GM23248 (cell line): Measurements from ENCODE around the gene PPP1R9B. TPM values are rescaled to one million over a fixed set of nuclear protein-coding genes. Genes with fewer than 3 reads are reported as not detected.

Source experiments
- DNase-seq: peaks from one replicate; pipeline ENCODE4 v3.0.0-alpha.2; 2015
- H2AFZ ChIP-seq: fragments of 200-600 bp; sonication (generic); 2 replicates; pipeline ENCODE4 v1.6.1; 2016; ENCODE audit warnings: antibody characterized with exemption
- H3F3A ChIP-seq: fragments of 200-600 bp; sonication (generic); 2 replicates; pipeline ENCODE4 v1.6.1; 2016; ENCODE audit warnings: mild to moderate bottlenecking, antibody characterized with exemption, mixed run types; ENCODE audit not compliant: insufficient read depth
- H3K27ac ChIP-seq: fragments of 200-600 bp; sonication (generic); 2 replicates; pipeline ENCODE4 v1.5.1; 2016; ENCODE audit warnings: mild to moderate bottlenecking
- H3K27me3 ChIP-seq: fragments of 200-600 bp; sonication (generic); replicated peaks from 2 replicates; pipeline ENCODE4 v1.6.1; 2016; ENCODE audit warnings: mild to moderate bottlenecking; ENCODE audit not compliant: insufficient read depth
- H3K36me3 ChIP-seq: fragments of 200-600 bp; sonication (generic); 2 replicates; pipeline ENCODE4 v1.6.1; 2016; ENCODE audit warnings: low read depth, mild to moderate bottlenecking
- H3K4me1 ChIP-seq: fragments of 200-600 bp; sonication (generic); 2 replicates; pipeline ENCODE4 v1.6.1; 2016; ENCODE audit warnings: mild to moderate bottlenecking; ENCODE audit not compliant: insufficient read depth
- H3K4me2 ChIP-seq: fragments of 200-600 bp; sonication (generic); one replicate; pipeline ENCODE4 v1.6.1; 2016; ENCODE audit warnings: mild to moderate bottlenecking; ENCODE audit not compliant: unreplicated experiment
- H3K4me3 ChIP-seq: fragments of 200-600 bp; sonication (generic); 2 replicates; pipeline ENCODE4 v1.5.1; 2016; ENCODE audit warnings: mild to moderate bottlenecking
- H3K79me2 ChIP-seq: fragments of 200-600 bp; sonication (generic); 2 replicates; pipeline ENCODE4 v1.6.1; 2016; ENCODE audit warnings: mild to moderate bottlenecking; ENCODE audit not compliant: insufficient read depth
- H3K9ac ChIP-seq: fragments of 200-600 bp; sonication (generic); 2 replicates; pipeline ENCODE4 v1.6.1; 2016; ENCODE audit warnings: mild to moderate bottlenecking
- H3K9me2 ChIP-seq: fragments of 200-600 bp; sonication (generic); 2 replicates; pipeline ENCODE4 v1.6.1; 2016; ENCODE audit warnings: mixed run types, mild to moderate bottlenecking, moderate library complexity; ENCODE audit not compliant: insufficient read depth
- H3K9me3 ChIP-seq: fragments of 200-600 bp; sonication (generic); one replicate; pipeline ENCODE4 v1.6.1; 2017; ENCODE audit warnings: low read depth
- H4K20me1 ChIP-seq: fragments of 200-600 bp; sonication (generic); 2 replicates; pipeline ENCODE4 v1.6.0; 2016; ENCODE audit not compliant: insufficient read depth
- EZH2 ChIP-seq: fragments of 200-600 bp; sonication (generic); IDR thresholded peaks from 2 replicates; pipeline ENCODE4 v1.6.1; 2018; ENCODE audit warnings: antibody characterized with exemption, mild to moderate bottlenecking; ENCODE audit not compliant: insufficient read depth, poor library complexity, severe bottlenecking
- EZH2phosphoT487 ChIP-seq: fragments of 200-600 bp; sonication (generic); IDR thresholded peaks from 2 replicates; pipeline ENCODE4 v1.6.1; 2018; ENCODE audit warnings: antibody characterized with exemption, moderate library complexity, mild to moderate bottlenecking, low read depth; ENCODE audit not compliant: insufficient read depth
- WGBS, 2 experiments: methylation state at CpG; one replicate each; pipeline ENCODE4 v1.1.6; 2015 to 2017; ENCODE audit warnings: low lambda C conversion rate in 2 of 2, low coverage in 1 of 2; ENCODE audit errors: missing lambda C conversion rate in 2 of 2; 5-methylcytosine and 5-hydroxymethylcytosine counted together
- in situ Hi-C: fragments of 300-500 bp; cut with MboI; formaldehyde crosslinking; loops from 2 replicates; pipeline ENCODE4 v1.15.0; 2020
- polyA plus RNA-seq: library from polyadenylated mRNA; unstranded; fragments of >200 nt; fragmentation: Nextera tagmentation; extraction: Ambion mirVana; gene quantifications from 2 replicates; pipeline ENCODE4 v1.2.1, GENCODE V29; 2016
- total RNA-seq: library from RNA; depleted of rRNA; stranded (reverse); fragments of >200 nt; shearing (Covaris generic); gene quantifications from 2 replicates; pipeline ENCODE4 v1.2.3, GENCODE V29; 2014

The PPP1R9B gene
- total and polyA plus RNA-seq, 2 experiments from 2014 or later, result 2.3 to 69.4 TPM

DNA sequence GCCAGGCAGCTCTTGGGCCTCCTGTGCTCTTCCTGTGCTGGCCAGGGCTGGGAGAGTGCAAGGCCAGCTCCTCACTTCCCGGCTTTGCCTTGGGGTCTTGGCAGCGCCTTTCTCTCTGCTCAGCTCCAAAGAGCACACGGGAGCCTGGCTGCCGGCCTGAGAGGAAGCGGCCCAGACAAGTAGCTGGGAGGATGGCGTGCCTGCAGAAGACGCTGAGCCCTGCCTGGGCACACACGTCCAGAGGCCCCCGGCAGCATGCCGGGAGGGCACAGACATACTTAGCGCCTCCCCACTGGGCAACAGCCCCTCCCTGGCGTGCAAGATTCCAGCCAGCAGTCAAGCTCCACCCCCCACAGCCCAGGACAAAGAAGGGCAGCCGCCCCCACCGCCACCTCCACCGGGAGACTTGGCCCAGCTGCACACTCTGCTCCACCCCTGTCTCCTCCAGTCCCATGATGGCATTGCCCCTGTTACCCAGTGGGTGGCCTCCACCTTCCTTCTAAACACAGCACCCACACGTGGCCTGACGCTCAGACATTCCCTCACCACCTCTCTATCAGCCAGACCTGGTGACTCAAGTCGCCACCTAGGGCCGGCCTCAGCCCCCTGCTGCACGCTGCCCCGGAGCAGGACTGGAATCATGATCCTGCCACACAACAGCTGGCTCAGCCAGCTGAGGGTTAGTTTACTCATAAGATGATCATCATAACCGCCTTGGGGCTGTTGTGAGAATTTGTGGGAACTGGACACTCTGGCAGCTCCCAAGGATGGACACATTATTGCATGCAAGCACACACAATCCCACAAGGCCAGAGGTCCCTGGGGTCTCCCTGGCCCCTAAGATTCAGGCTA is 27.7 kb upstream of the PPP1R9B start:
- DNase-seq, result peak; percentile 99
- Histone ChIP-seq H3K4me3 (no peak overlapping the region), H3K9ac (peak overlapping the region; percentile 100), H3K36me3 (no peaks in the 10 kb centered on the region), H3K79me2 (no peaks in the 10 kb centered on the region), H3K27ac (peak overlapping the region; percentile 100), H4K20me1 (no peaks in the 10 kb centered on the region), H3K27me3 (no peaks in the 10 kb centered on the region), H3K4me1 (peaks cover 49% of the 10 kb centered on the region), H3K9me2 (no peaks in the 10 kb centered on the region), H3K4me2 (peak overlapping the region; percentile 46), H2AFZ (no peak overlapping the region), H3F3A (peaks cover 73% of the 10 kb centered on the region), H3K9me3 (no peaks in the 10 kb centered on the region)
- in situ Hi-C loops, result no loop called here
- 0 to 3% methylated on average over 18 to 21 of the region's 22 CpGs for WGBS, 2 experiments
- 0 out of 2 replicates have a peak, but pooled peaks have one; percentile 19 for TF ChIP-seq EZH2phosphoT487
- no peak for TF ChIP-seq EZH2

DNA sequence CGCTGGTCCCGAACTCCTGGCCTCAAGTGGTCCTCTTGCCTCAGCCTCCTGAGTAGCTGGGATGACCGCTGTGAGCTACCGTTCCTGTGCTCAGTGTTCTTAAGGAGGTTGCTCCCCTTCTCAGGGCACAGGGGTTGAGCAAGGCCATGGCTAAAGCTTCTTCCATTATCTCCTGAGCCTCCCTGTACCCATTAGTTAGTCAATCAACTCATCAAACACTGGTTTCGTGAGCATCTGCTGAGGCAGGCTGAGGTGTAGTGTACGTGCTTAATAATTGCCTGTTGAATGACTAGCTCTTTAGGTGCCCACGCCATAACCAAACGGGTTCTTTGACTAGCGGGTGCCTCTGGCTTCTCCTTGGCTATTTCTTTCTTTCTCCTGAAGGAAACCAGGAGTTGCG is 27.0 kb upstream of the PPP1R9B start:
- H3K79me2 ChIP-seq, result no peaks in the 10 kb centered on the region
- H3K27ac ChIP-seq, result peak overlapping the region; percentile 100
- peak overlapping the region; percentile 19 for H3K4me2 ChIP-seq
- H3K9me3 ChIP-seq, result no peaks in the 10 kb centered on the region
- TF ChIP-seq EZH2phosphoT487 (no peak), EZH2 (no peak)
- H3K36me3 ChIP-seq, result no peaks in the 10 kb centered on the region
- H3K9me2 ChIP-seq, result no peaks in the 10 kb centered on the region
- no peaks in the 10 kb centered on the region for H3K27me3 ChIP-seq
- H3K4me1 ChIP-seq, result peaks cover 55% of the 10 kb centered on the region
- no peak overlapping the region for H3K4me3 ChIP-seq
- H3F3A ChIP-seq, result peaks cover 73% of the 10 kb centered on the region
- WGBS, 2 experiments, result 75 to 83% methylated on average over 10 of the region's 10 CpGs
- in situ Hi-C loops, result no loop called here
- no peak overlapping the region for H2AFZ ChIP-seq
- H3K9ac ChIP-seq, result peak overlapping the region; percentile 100
- no peaks in the 10 kb centered on the region for H4K20me1 ChIP-seq
- peak; percentile 49 for DNase-seq

DNA sequence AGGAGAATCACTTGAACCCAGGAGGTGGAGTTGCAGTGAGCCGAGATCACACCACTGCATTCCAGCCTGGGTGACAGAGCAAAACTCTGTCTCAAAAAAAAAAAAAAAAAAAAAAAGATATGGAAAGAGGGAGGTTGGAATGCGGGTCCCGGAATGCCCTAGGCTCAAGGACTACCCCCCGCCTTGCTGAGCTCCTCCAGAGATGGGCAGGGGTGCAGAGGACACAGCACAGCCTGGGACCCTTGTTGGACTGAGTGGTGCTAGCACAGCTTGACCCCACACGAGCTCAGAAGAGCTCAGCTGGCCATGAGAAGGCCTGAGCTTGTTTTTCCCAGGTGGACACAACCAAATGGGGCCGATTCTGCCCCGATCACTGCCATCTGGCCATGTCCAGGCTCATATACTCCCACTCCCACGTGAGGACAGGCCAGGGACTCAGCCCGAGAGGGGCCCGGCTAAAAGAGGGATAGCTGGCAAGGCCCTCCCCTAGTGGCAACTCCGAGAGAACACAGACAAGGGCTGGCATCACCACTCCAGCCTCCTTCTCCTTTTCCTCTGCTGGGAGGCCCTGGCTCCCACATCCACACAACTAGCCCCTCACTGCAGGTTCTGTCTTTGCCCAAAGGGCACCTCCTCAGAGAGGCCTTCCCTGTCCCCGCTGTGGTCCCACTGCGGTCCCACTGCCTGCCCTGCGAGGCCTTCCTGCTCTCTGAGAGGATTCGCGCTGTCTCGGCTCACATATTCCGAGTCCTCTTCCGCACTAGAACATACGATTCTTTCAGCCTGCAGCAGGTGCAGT is 26.3 kb upstream of the PPP1R9B start:
- WGBS, 2 experiments, result 84 to 86% methylated on average over 20 of the region's 20 CpGs
- no peaks in the 10 kb centered on the region for H3K27me3 ChIP-seq
- peaks cover 55% of the 10 kb centered on the region for H3K4me1 ChIP-seq
- H3K79me2 ChIP-seq, result no peaks in the 10 kb centered on the region
- no peaks in the 10 kb centered on the region for H3K9me2 ChIP-seq
- peaks cover 67% of the 10 kb centered on the region for H3F3A ChIP-seq
- peak overlapping the region; percentile 100 for H3K9ac ChIP-seq
- TF ChIP-seq EZH2 (no peak), EZH2phosphoT487 (no peak)
- no peaks in the 10 kb centered on the region for H3K36me3 ChIP-seq
- H3K27ac ChIP-seq, result peak overlapping the region; percentile 100
- H2AFZ ChIP-seq, result no peak overlapping the region
- no peaks in the 10 kb centered on the region for H3K9me3 ChIP-seq
- in situ Hi-C loops, result no loop called here
- peak; percentile 41 for DNase-seq
- no peak overlapping the region for H3K4me3 ChIP-seq
- no peaks in the 10 kb centered on the region for H4K20me1 ChIP-seq
- no peak overlapping the region for H3K4me2 ChIP-seq

DNA sequence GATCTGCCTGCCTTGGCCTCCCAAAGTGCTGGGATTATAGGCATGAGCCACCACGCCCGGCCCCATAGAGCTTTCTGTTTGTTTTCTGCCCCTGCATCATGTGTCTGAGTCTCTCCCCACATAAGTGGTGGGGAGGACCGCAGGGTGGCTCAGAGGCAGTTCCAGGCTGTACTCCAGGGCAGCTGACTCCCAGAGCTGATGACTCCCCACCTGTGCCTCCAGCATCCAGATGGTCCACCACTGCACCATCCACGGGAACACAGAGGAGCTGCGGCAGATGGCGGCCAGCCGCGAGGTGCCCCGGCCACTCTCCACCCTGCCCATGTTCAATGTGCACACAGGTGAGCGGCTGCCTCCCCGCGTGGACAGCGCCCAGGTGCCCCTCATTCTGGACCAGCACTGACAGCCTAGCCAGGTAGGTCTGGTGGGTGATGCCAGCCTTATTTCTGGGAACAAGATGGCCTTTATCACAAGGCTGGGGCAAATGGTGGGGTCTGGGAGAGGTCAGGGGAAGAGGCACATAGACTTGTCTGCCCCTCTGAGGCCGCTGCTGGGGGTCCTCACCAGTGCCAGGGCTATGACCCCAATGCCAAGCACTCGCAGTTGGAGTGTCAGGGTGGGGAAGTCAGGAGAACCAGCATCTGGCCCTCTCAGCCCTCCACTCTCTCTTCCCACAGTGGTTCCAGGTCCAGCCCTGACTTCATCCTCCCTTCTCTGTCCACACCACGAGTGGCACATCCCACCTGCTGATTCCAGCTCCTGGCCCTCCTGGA is 24.7 kb upstream of the PPP1R9B start:
- no peak for TF ChIP-seq EZH2
- TF ChIP-seq EZH2phosphoT487, result no peak
- Histone ChIP-seq H3K4me3 (no peak overlapping the region), H3F3A (peaks cover 53% of the 10 kb centered on the region), H3K9me2 (no peaks in the 10 kb centered on the region), H3K4me2 (no peak overlapping the region), H3K27ac (peak overlapping the region; percentile 100), H4K20me1 (no peaks in the 10 kb centered on the region), H3K9me3 (no peaks in the 10 kb centered on the region), H3K4me1 (peaks cover 55% of the 10 kb centered on the region), H2AFZ (no peak overlapping the region), H3K36me3 (no peaks in the 10 kb centered on the region), H3K9ac (peak overlapping the region; percentile 100; the same call in 1 of the 2 replicates), H3K79me2 (no peaks in the 10 kb centered on the region), H3K27me3 (no peaks in the 10 kb centered on the region)
- peak; percentile 53 for DNase-seq
- WGBS, 2 experiments, result 87 to 89% methylated on average over 13 to 16 of the region's 16 CpGs
- in situ Hi-C loops, result no loop called here
